HG03060 (cell line): ENCODE results near the gene PSMD5.

Experiments
- ATAC-seq: cut with Tn5 transposase; IDR thresholded peaks from one replicate; pipeline ENCODE4 v1.9.1; 2021; ENCODE audit warnings: low read depth, moderate number of reproducible peaks; ENCODE audit not compliant: unreplicated experiment

The PSMD5 gene

DNA sequence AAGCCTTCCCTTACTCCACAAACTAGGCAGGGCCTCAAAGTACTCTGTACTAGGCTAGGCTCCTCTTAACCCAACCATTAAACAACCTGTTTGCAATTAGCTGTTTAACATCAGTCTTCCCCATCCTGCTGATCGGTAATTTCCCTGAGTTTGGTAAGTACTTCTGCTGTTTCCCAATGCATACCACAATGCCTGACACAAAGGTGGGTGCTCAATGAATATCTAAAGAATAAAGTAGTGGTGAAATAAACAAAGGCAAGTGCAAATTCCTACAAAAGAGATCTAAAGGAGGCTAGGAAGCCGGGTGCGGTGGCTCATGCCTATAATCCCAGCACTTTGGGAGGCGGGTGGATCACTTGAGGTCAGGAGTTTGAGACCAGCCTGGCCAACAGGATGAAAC, 74.5 kb downstream of the PSMD5 start:
- ATAC-seq = no peak

DNA sequence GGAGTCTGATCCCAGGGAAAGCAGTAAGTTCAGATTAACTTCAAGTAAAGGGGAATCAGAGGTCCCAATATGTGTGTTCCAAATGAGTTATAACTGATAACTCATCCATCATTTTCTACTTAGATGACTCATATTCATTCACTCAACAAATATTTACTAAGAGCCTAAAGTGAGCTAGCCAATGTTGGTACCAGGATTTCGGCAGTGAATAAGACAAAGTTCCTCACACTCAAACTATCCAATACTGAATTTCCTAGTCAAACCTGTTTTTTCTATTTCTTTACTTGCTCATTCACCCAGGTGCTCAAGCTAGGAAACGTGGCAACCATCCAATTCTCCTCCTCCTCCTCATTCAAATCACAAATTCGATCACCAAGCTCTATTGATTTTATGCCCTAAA, 75.3 kb downstream of the PSMD5 start:
- ATAC-seq = no peak
